Measurements from ENCODE around the gene COLEC11.
"Not testable (repeated sequence)": the region's sequence is repeated elsewhere in the genome, so short reads cannot be mapped to it uniquely, and the experiment has no call there.

The COLEC11 gene

GRCh38 chr2:3606370-3607201, 11.7 kb downstream of the COLEC11 start:
- DNase-seq: no peak

GRCh38 chr2:3608373-3609278, 13.7 kb downstream of the COLEC11 start:
- no peak for DNase-seq

GRCh38 chr2:3609279-3609673, 14.4 kb downstream of the COLEC11 start:
- peak; percentile 47 for DNase-seq

GRCh38 chr2:3610415-3610814, 15.5 kb downstream of the COLEC11 start:
- no peak for DNase-seq

- DNase-seq: no peak
Measured at GRCh38 chr2:3610881-3611505, 16.1 kb downstream of the COLEC11 start.

- no peak for DNase-seq
Measured at GRCh38 chr2:3611589-3611988, 16.7 kb downstream of the COLEC11 start.

GRCh38 chr2:3612639-3613523, 18.0 kb downstream of the COLEC11 start:
- DNase-seq: no peak

GRCh38 chr2:3613524-3613905, 18.6 kb downstream of the COLEC11 start:
- DNase-seq: no peak

GRCh38 chr2:3614743-3615142, 19.8 kb downstream of the COLEC11 start:
- DNase-seq: not testable (repeated sequence)

- DNase-seq: not testable (repeated sequence)
Measured at GRCh38 chr2:3615541-3616200, 20.8 kb downstream of the COLEC11 start.

GRCh38 chr2:3616435-3617197, 21.7 kb downstream of the COLEC11 start:
- DNase-seq: not testable (repeated sequence)

- DNase-seq: no peak
Measured at GRCh38 chr2:3617198-3617890, 22.4 kb downstream of the COLEC11 start.

- DNase-seq: no peak
Measured at GRCh38 chr2:3618367-3618766, 23.5 kb downstream of the COLEC11 start.

GRCh38 chr2:3619033-3619432, 24.1 kb downstream of the COLEC11 start:
- DNase-seq: no peak

- DNase-seq: not testable (repeated sequence)
Measured at GRCh38 chr2:3619661-3620060, 24.7 kb downstream of the COLEC11 start.

- DNase-seq: no peak
Measured at GRCh38 chr2:3620834-3621233, 25.9 kb downstream of the COLEC11 start.

GRCh38 chr2:3622967-3623366, 28.1 kb downstream of the COLEC11 start:
- DNase-seq: no peak

GRCh38 chr2:3624059-3624794, 29.3 kb downstream of the COLEC11 start:
- DNase-seq: no peak

GRCh38 chr2:3625186-3625585, 30.3 kb downstream of the COLEC11 start:
- DNase-seq: no peak

Data from CD4-positive, alpha-beta T cell treated with Interleukin-6 for 4 hours (primary cell).